SJSA1 (cell line): ENCODE results near the gene SLC22A15. TPM values are rescaled to one million over a fixed set of nuclear protein-coding genes. Genes with fewer than 3 reads are reported as not detected.

ENCODE experiments used
- DNase-seq, 2 experiments: peaks; one replicate each; pipeline ENCODE4 v3.0.0-alpha.2; 2015 to 2020; ENCODE audit warnings: low spot score in 2 of 2, low read depth in 1 of 2
- H3K27ac ChIP-seq: fragments of 250-450 bp; sonication (Bioruptor Pico); 2 replicates; pipeline ENCODE4 v1.5.1; 2020; ENCODE audit warnings: mild to moderate bottlenecking, moderate library complexity
- H3K27me3 ChIP-seq: fragments of 250-450 bp; sonication (Bioruptor Pico); replicated peaks from 2 replicates; pipeline ENCODE4 v1.5.1; 2020; ENCODE audit warnings: mild to moderate bottlenecking, moderate library complexity
- H3K36me3 ChIP-seq: fragments of 250-450 bp; sonication (Bioruptor Pico); 2 replicates; pipeline ENCODE4 v1.5.1; 2020; ENCODE audit warnings: mild to moderate bottlenecking
- H3K4me1 ChIP-seq: fragments of 250-450 bp; sonication (Bioruptor Pico); replicated peaks from 2 replicates; pipeline ENCODE4 v1.6.1; 2021; ENCODE audit warnings: mild to moderate bottlenecking
- H3K4me3 ChIP-seq: fragments of 250-450 bp; sonication (Bioruptor Pico); 2 replicates; pipeline ENCODE4 v1.5.1; 2020; ENCODE audit warnings: mild to moderate bottlenecking
- H3K9me3 ChIP-seq: fragments of 250-450 bp; sonication (Bioruptor Pico); replicated peaks from 2 replicates; pipeline ENCODE4 v1.5.1; 2020; ENCODE audit warnings: mild to moderate bottlenecking
- total RNA-seq: library from RNA; depleted of rRNA; stranded (reverse); fragments of >200 nt; shearing (Covaris generic); gene quantifications from 2 replicates; pipeline ENCODE4 v1.2.3, GENCODE V29; 2014

Gene SLC22A15
- total RNA-seq, 1 experiment from 2014 or later = 4.7 TPM

DNA sequence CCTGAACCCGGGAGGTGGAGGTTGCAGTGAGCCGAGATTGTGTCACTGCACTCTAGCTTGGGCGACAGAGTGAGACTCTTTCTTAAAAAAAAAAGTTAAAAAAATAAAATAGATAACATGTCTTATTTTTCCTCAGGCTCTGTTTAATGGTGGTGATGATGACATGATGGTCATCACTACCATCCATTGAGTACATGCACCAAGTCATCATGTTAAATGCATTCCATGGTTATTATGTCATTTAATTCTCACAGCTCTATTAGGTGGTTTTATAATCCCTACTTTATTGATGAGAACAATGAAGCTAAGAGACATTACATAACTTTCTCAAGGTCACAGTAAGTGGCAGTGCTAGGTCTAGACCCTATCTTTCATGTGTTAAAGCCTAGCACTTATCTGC is 100.5 kb downstream of the SLC22A15 start:
- Histone ChIP-seq H3K4me3 (no peak overlapping the region), H3K27ac (no peak overlapping the region), H3K36me3 (no peaks in the 10 kb centered on the region), H3K4me1 (no peaks in the 10 kb centered on the region), H3K9me3 (no peaks in the 10 kb centered on the region), H3K27me3 (0 out of 2 replicates have a peak, but pooled peaks cover 2% of the 10 kb centered on the region)
- no peak for DNase-seq

- 0 out of 2 replicates have a peak, but pooled peaks cover 2% of the 10 kb centered on the region for H3K27me3 ChIP-seq
- no peaks in the 10 kb centered on the region for H3K4me1 ChIP-seq
- H3K36me3 ChIP-seq = no peaks in the 10 kb centered on the region
- H3K9me3 ChIP-seq = no peaks in the 10 kb centered on the region
- DNase-seq = no peak
- H3K27ac ChIP-seq = no peak overlapping the region
- no peak overlapping the region for H3K4me3 ChIP-seq
These were observed 102.4 kb downstream of the SLC22A15 start for GRCh38 chr1:116078699-116079223.

DNA sequence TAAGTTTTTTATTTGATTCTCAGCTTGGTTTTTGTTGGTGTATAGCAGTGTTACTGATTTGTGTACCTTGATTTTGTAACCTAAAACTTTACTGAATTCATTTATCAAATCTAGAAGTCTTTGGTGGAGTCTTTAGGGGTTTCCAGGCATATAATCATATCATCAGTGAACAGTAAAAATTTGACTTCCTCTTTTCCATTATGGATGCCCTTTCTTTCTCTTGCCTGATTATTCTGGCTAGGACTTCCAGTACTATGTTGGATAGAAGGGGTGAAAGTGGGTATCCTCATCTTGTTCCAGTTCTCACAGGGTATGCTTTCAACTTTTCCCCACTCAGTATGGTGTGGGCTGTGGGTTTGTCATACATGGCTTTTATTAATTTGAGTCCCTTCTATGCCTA is 111.3 kb downstream of the SLC22A15 start:
- H3K4me3 ChIP-seq = no peak overlapping the region
- DNase-seq = no peak
- H3K9me3 ChIP-seq = no peaks in the 10 kb centered on the region
- H3K36me3 ChIP-seq = no peaks in the 10 kb centered on the region
- H3K27me3 ChIP-seq = no peaks in the 10 kb centered on the region
- no peak overlapping the region for H3K27ac ChIP-seq
- no peaks in the 10 kb centered on the region for H3K4me1 ChIP-seq

GRCh38 chr1:116089870-116090269 is 113.6 kb downstream of the SLC22A15 start:
- Histone ChIP-seq H3K27ac (no peak overlapping the region), H3K4me3 (no peak overlapping the region), H3K9me3 (no peaks in the 10 kb centered on the region), H3K4me1 (no peaks in the 10 kb centered on the region), H3K36me3 (no peaks in the 10 kb centered on the region), H3K27me3 (no peaks in the 10 kb centered on the region)
- DNase-seq = no peak

GRCh38 chr1:116091083-116091482 is 114.8 kb downstream of the SLC22A15 start:
- no peak for DNase-seq
- H3K27me3 ChIP-seq = no peaks in the 10 kb centered on the region

GRCh38 chr1:116092752-116093489 is 116.6 kb downstream of the SLC22A15 start:
- DNase-seq = no peak
- Histone ChIP-seq H3K36me3 (no peaks in the 10 kb centered on the region), H3K27ac (no peak overlapping the region), H3K27me3 (no peaks in the 10 kb centered on the region), H3K4me1 (no peaks in the 10 kb centered on the region), H3K4me3 (no peak overlapping the region), H3K9me3 (no peaks in the 10 kb centered on the region)

More at GRCh38 chr1:116091083-116091482, 114.8 kb downstream of the SLC22A15 start:
- H3K27ac ChIP-seq = no peak overlapping the region
- no peaks in the 10 kb centered on the region for H3K4me1 ChIP-seq
- no peaks in the 10 kb centered on the region for H3K36me3 ChIP-seq
- H3K4me3 ChIP-seq = no peak overlapping the region
- no peaks in the 10 kb centered on the region for H3K9me3 ChIP-seq

GRCh38 chr1:116095027-116095426 is 118.7 kb downstream of the SLC22A15 start:
- H3K27ac ChIP-seq = no peak overlapping the region
- no peaks in the 10 kb centered on the region for H3K4me1 ChIP-seq
- no peaks in the 10 kb centered on the region for H3K27me3 ChIP-seq
- H3K9me3 ChIP-seq = no peaks in the 10 kb centered on the region
- no peak for DNase-seq
- H3K36me3 ChIP-seq = no peaks in the 10 kb centered on the region
- no peak overlapping the region for H3K4me3 ChIP-seq

GRCh38 chr1:116096013-116096618 is 119.8 kb downstream of the SLC22A15 start:
- no peaks in the 10 kb centered on the region for H3K36me3 ChIP-seq
- no peak overlapping the region for H3K27ac ChIP-seq
- H3K4me1 ChIP-seq = no peaks in the 10 kb centered on the region
- no peaks in the 10 kb centered on the region for H3K27me3 ChIP-seq
- DNase-seq = no peak
- H3K4me3 ChIP-seq = no peak overlapping the region
- H3K9me3 ChIP-seq = no peaks in the 10 kb centered on the region

DNA sequence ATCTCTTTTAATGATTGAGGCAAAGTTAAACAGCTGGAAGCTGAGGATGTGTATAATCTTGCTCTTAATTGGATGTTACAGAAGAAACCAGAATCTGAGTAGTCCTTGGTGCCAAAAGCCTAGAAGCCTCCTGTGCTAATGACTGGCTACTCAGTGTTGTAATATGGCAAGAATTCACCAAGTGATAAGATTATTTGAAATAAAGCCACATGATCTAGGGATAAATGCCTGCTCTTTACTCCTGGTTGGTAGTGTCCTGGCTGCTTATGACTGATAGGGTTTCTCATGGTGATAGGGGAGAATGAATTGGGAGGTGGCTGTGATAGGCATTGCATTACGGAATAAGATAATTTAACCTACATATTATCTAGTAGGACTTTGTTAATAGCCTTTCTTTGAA is 121.3 kb downstream of the SLC22A15 start:
- no peaks in the 10 kb centered on the region for H3K27me3 ChIP-seq
- H3K36me3 ChIP-seq = no peaks in the 10 kb centered on the region
- no peak overlapping the region for H3K27ac ChIP-seq
- H3K4me3 ChIP-seq = no peak overlapping the region
- H3K4me1 ChIP-seq = no peaks in the 10 kb centered on the region
- DNase-seq = no peak
- H3K9me3 ChIP-seq = no peaks in the 10 kb centered on the region

GRCh38 chr1:116099379-116099778 is 123.1 kb downstream of the SLC22A15 start:
- DNase-seq = no peak
- Histone ChIP-seq H3K27me3 (no peaks in the 10 kb centered on the region), H3K36me3 (no peaks in the 10 kb centered on the region), H3K9me3 (no peaks in the 10 kb centered on the region), H3K27ac (no peak overlapping the region), H3K4me3 (no peak overlapping the region), H3K4me1 (no peaks in the 10 kb centered on the region)

DNA sequence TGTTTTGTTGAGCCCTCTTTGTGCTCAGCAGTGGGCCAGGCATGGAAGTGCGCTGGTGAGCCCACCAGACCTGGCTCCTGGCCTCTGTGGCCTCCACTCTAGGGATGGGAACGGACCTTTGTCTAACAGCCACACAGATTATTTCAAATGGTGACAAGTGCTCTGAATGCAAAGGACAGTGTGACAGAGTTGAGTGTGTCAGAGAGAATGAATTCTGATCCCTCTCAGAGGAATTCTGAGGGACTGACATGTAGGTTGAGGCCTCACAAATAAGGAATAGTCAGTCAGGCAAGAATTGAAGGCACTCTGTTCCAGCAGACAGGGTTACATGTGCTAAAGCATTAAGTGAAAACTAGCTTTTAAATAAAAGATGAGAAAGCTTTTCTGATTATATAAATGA is 123.6 kb downstream of the SLC22A15 start:
- Histone ChIP-seq H3K4me1 (no peaks in the 10 kb centered on the region), H3K36me3 (no peaks in the 10 kb centered on the region), H3K27me3 (no peaks in the 10 kb centered on the region), H3K4me3 (no peak overlapping the region), H3K27ac (no peak overlapping the region), H3K9me3 (no peaks in the 10 kb centered on the region)
- no peak for DNase-seq

GRCh38 chr1:116104667-116105066 is 128.4 kb downstream of the SLC22A15 start:
- no peaks in the 10 kb centered on the region for H3K36me3 ChIP-seq
- DNase-seq = no peak
- no peak overlapping the region for H3K27ac ChIP-seq
- H3K4me1 ChIP-seq = no peaks in the 10 kb centered on the region
- H3K27me3 ChIP-seq = no peaks in the 10 kb centered on the region
- H3K4me3 ChIP-seq = no peak overlapping the region
- H3K9me3 ChIP-seq = no peaks in the 10 kb centered on the region

DNA sequence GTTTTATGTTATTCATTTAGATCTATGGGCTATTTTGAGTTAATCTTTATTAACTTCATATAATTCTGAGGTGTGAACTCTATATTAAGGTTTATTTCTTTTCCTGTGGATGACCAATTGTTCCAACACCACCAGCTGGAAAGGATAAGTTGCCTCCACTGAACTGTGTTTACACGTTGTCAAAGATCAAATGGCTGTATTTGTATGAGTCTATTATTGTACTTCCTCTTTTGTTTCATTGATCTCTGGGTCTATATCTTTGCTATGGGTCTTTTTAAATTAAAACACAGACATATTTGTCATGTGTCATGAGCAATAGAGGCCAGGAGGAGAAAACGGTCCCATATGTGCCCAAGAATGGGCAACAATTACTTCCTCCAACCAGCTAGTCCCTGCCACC is 129.7 kb downstream of the SLC22A15 start:
- Histone ChIP-seq H3K27ac (no peak overlapping the region), H3K27me3 (no peaks in the 10 kb centered on the region), H3K4me3 (no peak overlapping the region), H3K9me3 (no peaks in the 10 kb centered on the region), H3K36me3 (no peaks in the 10 kb centered on the region), H3K4me1 (no peaks in the 10 kb centered on the region; the same call in 1 of the 2 replicates)
- DNase-seq = no peak

DNA sequence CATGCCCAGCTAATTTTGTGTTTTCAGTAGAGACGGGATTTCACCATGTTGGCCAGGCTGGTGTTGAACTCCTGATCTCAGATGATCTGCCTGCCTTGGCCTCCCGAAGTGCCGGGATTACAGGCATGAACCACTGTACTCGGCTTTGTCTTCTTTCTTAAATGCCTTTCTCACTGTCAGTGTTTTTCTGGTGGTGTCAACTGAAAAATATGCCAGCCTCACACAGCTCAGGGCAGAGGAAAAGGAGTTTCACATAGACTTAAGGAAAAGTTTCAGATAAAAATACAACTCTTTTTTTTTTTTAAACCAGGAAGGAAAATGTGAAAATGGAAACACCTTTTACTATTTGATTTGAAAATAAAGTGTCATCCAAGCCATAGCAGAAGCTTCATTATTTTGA is 130.3 kb downstream of the SLC22A15 start:
- no peaks in the 10 kb centered on the region; the same call in 1 of the 2 replicates for H3K4me1 ChIP-seq
- H3K27ac ChIP-seq = no peak overlapping the region
- no peak overlapping the region for H3K4me3 ChIP-seq
- no peaks in the 10 kb centered on the region for H3K27me3 ChIP-seq
- no peaks in the 10 kb centered on the region for H3K9me3 ChIP-seq
- no peaks in the 10 kb centered on the region for H3K36me3 ChIP-seq
- no peak for DNase-seq
